CD14-positive monocyte (primary cell): Measurements from ENCODE around the gene METTL2B. TPM values are rescaled to one million over a fixed set of nuclear protein-coding genes. Genes with fewer than 3 reads are reported as not detected.

Source experiments
- DNase-seq, 3 donors: peaks; one replicate each; pipeline ENCODE4 v3.0.0-alpha.2; 2011 to 2022
- H2AFZ ChIP-seq: 2 replicates; pipeline ENCODE4 v1.6.0; 2012; ENCODE audit warnings: mild to moderate bottlenecking, low read depth, low read length, inconsistent platforms; ENCODE audit not compliant: insufficient read depth, poor library complexity, severe bottlenecking
- H3K27ac ChIP-seq, 2 donors: 1 replicate in 1 of 2; 2 replicates in 1 of 2; pipeline ENCODE4 v1.5.1; 2012 to 2013; ENCODE audit warnings: low read length in 2 of 2, control low read depth in 1 of 2, inconsistent platforms in 1 of 2, low read depth in 1 of 2, mild to moderate bottlenecking in 1 of 2
- H3K27me3 ChIP-seq, 2 donors: one replicate each; pipeline versions ENCODE4 v1.6.0 to v1.6.1; 2011 to 2013; ENCODE audit warnings: low read length in 2 of 2; ENCODE audit not compliant: control insufficient read depth in 2 of 2, insufficient read depth in 2 of 2
- H3K36me3 ChIP-seq, 2 donors: replicated peaks in 1 of 2; 1 replicate in 1 of 2; 2 replicates in 1 of 2; pipeline versions ENCODE4 v1.5.1 to v1.6.1; 2012 to 2013; ENCODE audit warnings: low read length in 2 of 2, control low read depth in 1 of 2, inconsistent platforms in 1 of 2, mild to moderate bottlenecking in 1 of 2; ENCODE audit not compliant: insufficient read depth in 2 of 2, control insufficient read depth in 1 of 2
- H3K4me1 ChIP-seq, 2 donors: 1 replicate in 1 of 2; 2 replicates in 1 of 2; pipeline versions ENCODE4 v1.5.1 to v1.6.1; 2012 to 2013; ENCODE audit warnings: low read length in 2 of 2, control low read depth in 1 of 2, inconsistent platforms in 1 of 2, mild to moderate bottlenecking in 1 of 2, moderate library complexity in 1 of 2; ENCODE audit not compliant: insufficient read depth in 2 of 2, control insufficient read depth in 1 of 2
- H3K4me2 ChIP-seq: replicated peaks from 2 replicates; pipeline ENCODE3; 2012; ENCODE audit warnings: low read length, moderate library complexity, mild to moderate bottlenecking; ENCODE audit not compliant: poor library complexity, severe bottlenecking; ENCODE audit errors: extremely low read depth
- H3K4me3 ChIP-seq, 3 experiments: fragments of 200-600 bp in 1 of 3; sonication (generic) in 1 of 3; replicated peaks in 1 of 3; 1 replicate in 2 of 3; 2 replicates in 1 of 3; pipeline ENCODE4 v1.5.1; 2011 to 2013; ENCODE audit warnings: low read length in 3 of 3, mild to moderate bottlenecking in 3 of 3, control low read depth in 2 of 3, low read depth in 2 of 3, inconsistent platforms in 1 of 3, moderate library complexity in 1 of 3
- H3K79me2 ChIP-seq: 2 replicates; pipeline ENCODE4 v1.6.0; 2012; ENCODE audit warnings: mild to moderate bottlenecking, control low read depth, inconsistent platforms, low read length, moderate library complexity; ENCODE audit not compliant: insufficient read depth
- H3K9ac ChIP-seq: 2 replicates; pipeline ENCODE4 v1.6.0; 2017; ENCODE audit warnings: low read length, mild to moderate bottlenecking; ENCODE audit not compliant: insufficient read depth, poor library complexity, severe bottlenecking
- H3K9me3 ChIP-seq, 2 donors: replicated peaks in 1 of 2; 1 replicate in 1 of 2; 2 replicates in 1 of 2; pipeline versions ENCODE4 v1.5.1 to v1.6.1; 2012 to 2013; ENCODE audit warnings: low read length in 2 of 2, control low read depth in 1 of 2; ENCODE audit not compliant: control insufficient read depth in 1 of 2, insufficient read depth in 1 of 2
- H4K20me1 ChIP-seq: 2 replicates; pipeline ENCODE4 v1.6.0; 2012; ENCODE audit warnings: mild to moderate bottlenecking, low read length, control low read depth, moderate library complexity; ENCODE audit not compliant: insufficient read depth
- H3K27ac Mint-ChIP-seq, 7 donors: one replicate each; pipeline ENCODE4 v1.8.0; 2020; ENCODE audit warnings: mild to moderate bottlenecking in 7 of 7, mixed read lengths in 7 of 7, moderate library complexity in 6 of 7, inconsistent platforms in 2 of 7
- H3K27me3 Mint-ChIP-seq, 3 donors: one replicate each; pipeline ENCODE4 v1.8.0; 2021 to 2022; ENCODE audit warnings: low read depth in 3 of 3, mild to moderate bottlenecking in 3 of 3, mixed read lengths in 3 of 3, moderate library complexity in 3 of 3, inconsistent platforms in 1 of 3
- H3K36me3 Mint-ChIP-seq, 2 donors: one replicate each; pipeline ENCODE4 v1.8.0; 2020; ENCODE audit warnings: mixed read lengths in 2 of 2, inconsistent platforms in 1 of 2, mild to moderate bottlenecking in 1 of 2
- H3K4me1 Mint-ChIP-seq: one replicate; pipeline ENCODE4 v1.8.0; 2020; ENCODE audit warnings: mild to moderate bottlenecking, mixed read lengths
- H3K4me3 Mint-ChIP-seq, 2 donors: one replicate each; pipeline ENCODE4 v1.8.0; 2020; ENCODE audit warnings: mild to moderate bottlenecking in 2 of 2, mixed read lengths in 2 of 2, moderate library complexity in 1 of 2
- H3K9me3 Mint-ChIP-seq, 7 donors: one replicate each; pipeline ENCODE4 v1.8.0; 2020 to 2022; ENCODE audit warnings: mixed read lengths in 7 of 7, mild to moderate bottlenecking in 6 of 7, moderate library complexity in 6 of 7, inconsistent platforms in 2 of 7
- WGBS: methylation state at CpG from one replicate; pipeline ENCODE4 v1.1.5; 2013; ENCODE audit warnings: missing lambda C conversion rate; ENCODE audit not compliant: insufficient coverage; 5-methylcytosine and 5-hydroxymethylcytosine counted together
- intact Hi-C, 2 donors: fragments of 100-400 bp; cut with micrococcal nuclease; formaldehyde crosslinking; loops; one replicate each; pipeline versions ENCODE4 v1.15.0 to v1.15.1; 2023
- polyA plus RNA-seq, 3 donors: library from polyadenylated mRNA; depleted of rRNA in 1 of 3; unstranded in 2 of 3; stranded (reverse) in 1 of 3; fragments of 300-500 nt in 2 of 3; fragments of >200 nt in 1 of 3; fragmentation: Illumina TruSeq in 2 of 3; gene quantifications; 1 replicate in 2 of 3; 2 replicates in 1 of 3; pipeline ENCODE4 v1.2.3, GENCODE V29; 2012 to 2021
- TF ChIP-seq, protein P1 (sequence below): fragments of 200-600 bp; IDR thresholded peaks from one replicate; pipeline ENCODE4 v1.8.0; 2022; ENCODE audit warnings: antibody characterized with exemption, mild to moderate bottlenecking

METTL2B gene
- polyA plus RNA-seq, 3 donors = 7.5 to 11.1 (median 10.1) TPM

DNA sequence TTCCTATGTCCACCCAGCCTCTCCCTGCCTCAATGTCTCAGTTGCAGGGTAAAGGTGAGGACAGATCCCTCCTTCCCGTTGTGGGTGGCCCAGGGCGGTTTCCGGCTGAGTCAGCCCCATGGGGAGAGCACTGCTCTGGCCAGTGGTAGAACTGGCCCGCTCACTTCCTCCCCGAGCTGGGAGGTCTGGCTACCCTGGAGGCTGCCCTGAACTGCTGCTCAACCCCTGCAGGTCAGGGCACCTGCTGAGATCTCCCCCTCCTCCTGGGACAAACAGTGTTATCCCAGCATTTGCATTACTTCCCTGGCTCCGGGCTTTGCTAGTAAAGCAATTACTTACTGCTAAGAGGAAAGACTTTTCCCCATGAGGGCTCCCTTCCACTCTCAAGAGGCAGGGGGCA, 45.3 kb upstream of the METTL2B start:
- peaks cover 0 to 4% (median 0%) of the 10 kb centered on the region in 7 donors for H3K9me3 Mint-ChIP-seq
- no peaks in the 10 kb centered on the region for H3K36me3 Mint-ChIP-seq
- Histone ChIP-seq H3K4me2 (no peak overlapping the region), H3K79me2 (no peaks in the 10 kb centered on the region), H2AFZ (peak overlapping the region; percentile 17), H3K27me3 (no peaks in the 10 kb centered on the region), H3K4me1 (peaks cover 0 to 5% of the 10 kb centered on the region in 2 donors), H3K27ac (no peak overlapping the region), H3K9me3 (no peaks in the 10 kb centered on the region), H3K36me3 (no peaks in the 10 kb centered on the region), H3K4me3 (no peak overlapping the region), H3K9ac (no peak overlapping the region), H4K20me1 (no peaks in the 10 kb centered on the region)
- intact Hi-C loops = no loop called here
- no peaks in the 10 kb centered on the region for H3K27me3 Mint-ChIP-seq
- no peak overlapping the region for H3K4me3 Mint-ChIP-seq
- WGBS = 95% methylated on average over 2 of the region's 6 CpGs
- no peak for DNase-seq
- H3K4me1 Mint-ChIP-seq = peaks cover 10% of the 10 kb centered on the region
- H3K27ac Mint-ChIP-seq = no peak overlapping the region
- TF ChIP-seq, protein P1, sequence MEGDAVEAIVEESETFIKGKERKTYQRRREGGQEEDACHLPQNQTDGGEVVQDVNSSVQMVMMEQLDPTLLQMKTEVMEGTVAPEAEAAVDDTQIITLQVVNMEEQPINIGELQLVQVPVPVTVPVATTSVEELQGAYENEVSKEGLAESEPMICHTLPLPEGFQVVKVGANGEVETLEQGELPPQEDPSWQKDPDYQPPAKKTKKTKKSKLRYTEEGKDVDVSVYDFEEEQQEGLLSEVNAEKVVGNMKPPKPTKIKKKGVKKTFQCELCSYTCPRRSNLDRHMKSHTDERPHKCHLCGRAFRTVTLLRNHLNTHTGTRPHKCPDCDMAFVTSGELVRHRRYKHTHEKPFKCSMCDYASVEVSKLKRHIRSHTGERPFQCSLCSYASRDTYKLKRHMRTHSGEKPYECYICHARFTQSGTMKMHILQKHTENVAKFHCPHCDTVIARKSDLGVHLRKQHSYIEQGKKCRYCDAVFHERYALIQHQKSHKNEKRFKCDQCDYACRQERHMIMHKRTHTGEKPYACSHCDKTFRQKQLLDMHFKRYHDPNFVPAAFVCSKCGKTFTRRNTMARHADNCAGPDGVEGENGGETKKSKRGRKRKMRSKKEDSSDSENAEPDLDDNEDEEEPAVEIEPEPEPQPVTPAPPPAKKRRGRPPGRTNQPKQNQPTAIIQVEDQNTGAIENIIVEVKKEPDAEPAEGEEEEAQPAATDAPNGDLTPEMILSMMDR = no peak

DNA sequence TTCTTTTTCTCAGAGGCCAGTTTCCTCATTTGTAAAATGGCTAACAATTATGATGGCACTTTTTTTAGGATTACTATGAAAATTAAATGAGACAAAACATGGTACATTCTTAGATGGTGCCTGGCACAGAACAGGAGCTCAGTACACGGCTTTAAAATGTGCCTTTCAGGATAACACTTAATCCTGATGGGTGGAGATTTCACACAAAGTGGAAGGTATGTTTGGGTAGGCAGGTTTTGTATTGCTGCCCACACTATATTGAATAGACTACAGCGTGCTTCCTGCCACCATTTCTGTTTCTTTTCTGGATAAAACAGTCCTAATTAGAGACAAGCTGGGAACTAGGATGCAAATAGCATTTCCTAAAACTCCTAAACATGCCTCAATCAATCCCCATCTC, 44.8 kb upstream of the METTL2B start:
- Histone ChIP-seq H3K4me2 (no peak overlapping the region), H4K20me1 (no peaks in the 10 kb centered on the region), H3K4me1 (peaks cover 0 to 5% of the 10 kb centered on the region in 2 donors), H3K36me3 (no peaks in the 10 kb centered on the region), H3K4me3 (no peak overlapping the region), H3K9me3 (no peaks in the 10 kb centered on the region), H3K27me3 (no peaks in the 10 kb centered on the region), H3K27ac (no peak overlapping the region), H3K79me2 (no peaks in the 10 kb centered on the region), H3K9ac (no peak overlapping the region), H2AFZ (peak overlapping the region; percentile 17)
- intact Hi-C loops = no loop called here
- Mint-ChIP-seq H3K36me3 (no peaks in the 10 kb centered on the region), H3K4me1 (peaks cover 10% of the 10 kb centered on the region), H3K9me3 (peaks cover 0 to 4% (median 0%) of the 10 kb centered on the region in 7 donors), H3K4me3 (no peak overlapping the region), H3K27me3 (no peaks in the 10 kb centered on the region), H3K27ac (no peak overlapping the region)
- WGBS = no CpG with 5 or more reads among the region's 2 CpGs
- DNase-seq = no peak
- TF ChIP-seq, protein P1 = no peak
